Spleen (tissue), 11 donors: ENCODE measurements around the gene PPP1R12B. TPM values are rescaled to one million over a fixed set of nuclear protein-coding genes. Genes with fewer than 3 reads are reported as not detected.
"Not testable (repeated sequence)": the region's sequence is repeated elsewhere in the genome, so short reads cannot be mapped to it uniquely, and the experiment has no call there.

Experiments
- DNase-seq: peaks from one replicate; pipeline ENCODE4 v3.0.0-alpha.2; 2020
- H3K27ac ChIP-seq, 8 donors: fragments of 200-600 bp; sonication (generic) in 7 of 8; 1 replicate in 4 of 8; 2 replicates in 4 of 8; pipeline versions ENCODE4 v1.5.0 to v1.8.0; 2016 to 2021; ENCODE audit warnings: inconsistent platforms in 4 of 8, mild to moderate bottlenecking in 4 of 8, moderate library complexity in 1 of 8
- H3K27me3 ChIP-seq, 7 donors: fragments of 200-600 bp; sonication (generic) in 6 of 7; replicated peaks in 1 of 7; 1 replicate in 4 of 7; 2 replicates in 3 of 7; pipeline versions ENCODE4 v1.5.0 to v1.8.0; 2016 to 2021; ENCODE audit warnings: inconsistent platforms in 3 of 7, mild to moderate bottlenecking in 1 of 7
- H3K36me3 ChIP-seq, 6 donors: fragments of 200-600 bp; sonication (generic) in 5 of 6; 1 replicate in 4 of 6; 2 replicates in 2 of 6; pipeline versions ENCODE4 v1.5.0 to v1.8.0; 2016 to 2021; ENCODE audit warnings: inconsistent platforms in 2 of 6
- H3K4me1 ChIP-seq, 6 donors: fragments of 200-600 bp; sonication (generic) in 5 of 6; 1 replicate in 3 of 6; 2 replicates in 3 of 6; pipeline versions ENCODE4 v1.5.0 to v1.8.0; 2016 to 2021; ENCODE audit warnings: inconsistent platforms in 3 of 6
- H3K4me3 ChIP-seq, 8 donors: fragments of 200-600 bp; sonication (generic) in 7 of 8; 1 replicate in 4 of 8; 2 replicates in 4 of 8; pipeline versions ENCODE4 v1.5.0 to v1.8.0; 2016 to 2021; ENCODE audit warnings: inconsistent platforms in 4 of 8, mild to moderate bottlenecking in 4 of 8, moderate library complexity in 2 of 8
- H3K9me3 ChIP-seq, 8 donors: fragments of 200-600 bp; sonication (generic) in 7 of 8; 1 replicate in 4 of 8; 2 replicates in 4 of 8; pipeline versions ENCODE4 v1.5.0 to v1.8.0; 2016 to 2021; ENCODE audit warnings: inconsistent platforms in 4 of 8
- POLR2A ChIP-seq, 3 donors: fragments of 450-650 bp; IDR thresholded peaks; one replicate each; pipeline ENCODE4 v1.5.1; 2017; ENCODE audit warnings: antibody characterized with exemption in 3 of 3, mild to moderate bottlenecking in 1 of 3
- POLR2AphosphoS5 ChIP-seq, 3 donors: sonication (generic); formaldehyde crosslinking; IDR thresholded peaks; one replicate each; pipeline ENCODE4 v1.5.1; 2017; ENCODE audit warnings: antibody characterized with exemption in 3 of 3
- WGBS, 5 donors: extraction: QIAGEN DNeasy Blood & Tissue Kit in 3 of 5; methylation state at CpG; one replicate each; pipeline versions ENCODE4 v1.1.5 to v1.1.7; 2013 to 2018; 5-methylcytosine and 5-hydroxymethylcytosine counted together
- intact Hi-C: fragments of 100-400 bp; cut with DNase I; formaldehyde crosslinking; loops from one replicate; pipeline ENCODE4 v1.15.0; 2023; ENCODE audit warnings: low total_unique reads
- polyA plus RNA-seq, 3 donors: library from polyadenylated mRNA; stranded (reverse); fragments of 200-250 nt; gene quantifications; one replicate each; pipeline ENCODE4 v1.2.1, GENCODE V29; 2013
- total RNA-seq, 7 donors: library from RNA; depleted of rRNA in 3 of 7; stranded (reverse); fragments of >200 nt in 3 of 7; fragmentation: NEBNext Ultra II Directional in 4 of 7; extraction: Animal tissue kit (Norgen Biotek cat#: 25700) in 4 of 7; gene quantifications; one replicate each; pipeline versions ENCODE4 v1.1.0 to v1.2.1, GENCODE V29; 2016 to 2021
- TF ChIP-seq, protein P1 (sequence below), 11 experiments: fragments of 200-600 bp in 7 of 11; fragments of 450-650 bp in 4 of 11; sonication (generic) in 4 of 11; IDR thresholded peaks in 8 of 11; conservative IDR thresholded peaks in 3 of 11; 1 replicate in 7 of 11; 2 replicates in 4 of 11; pipeline versions ENCODE4 v1.4.0 to v1.8.0; 2016 to 2021; ENCODE audit warnings: antibody characterized with exemption in 11 of 11, inconsistent platforms in 4 of 11, mild to moderate bottlenecking in 1 of 11
- donor health status: healthy with polysubstance abuse.
- donor health status: DM: no; HTN: no; CAD: no; lungs with moderate emphysema.
- donor health status: DM: no; HTN: no; CAD: no.
- donor health status: Bipolar disorder and iron deficiency.
- donor health status: healthy.
- donor health status: DM: no; HTN: no; CAD: no.
- donor health status: DM: yes; HTN: yes; CAD: no.

PPP1R12B gene
- total and polyA plus RNA-seq, 10 donors = 2.4 to 124 (median 73.7) TPM

- intact Hi-C loops, H3K9me3 ChIP-seq, H3K27ac ChIP-seq, DNase-seq, H3K4me3 ChIP-seq: not testable (repeated sequence)
- Histone ChIP-seq H3K27me3 (peaks cover 0 to 12% (median 0%) of the 10 kb centered on the region in 7 donors), H3K4me1 (peaks cover 0 to 32% (median 20%) of the 10 kb centered on the region in 6 donors), H3K36me3 (peaks cover 0 to 50% (median 4%) of the 10 kb centered on the region in 6 donors)
Observed at GRCh38 chr1:202489101-202489500, 140.6 kb downstream of the PPP1R12B start.

- peaks cover 0 to 10% (median 6%) of the 10 kb centered on the region in 6 donors for H3K4me1 ChIP-seq
- H3K9me3 ChIP-seq, H3K27me3 ChIP-seq, DNase-seq, H3K4me3 ChIP-seq, intact Hi-C loops, H3K27ac ChIP-seq: not testable (repeated sequence)
- H3K36me3 ChIP-seq = peaks cover 0 to 87% (median 23%) of the 10 kb centered on the region in 6 donors
- 84 to 96% (median 93%) methylated on average over 3 of the region's 3 CpGs for WGBS, 5 donors
Observed at GRCh38 chr1:202493112-202493511, 144.6 kb downstream of the PPP1R12B start.

DNA sequence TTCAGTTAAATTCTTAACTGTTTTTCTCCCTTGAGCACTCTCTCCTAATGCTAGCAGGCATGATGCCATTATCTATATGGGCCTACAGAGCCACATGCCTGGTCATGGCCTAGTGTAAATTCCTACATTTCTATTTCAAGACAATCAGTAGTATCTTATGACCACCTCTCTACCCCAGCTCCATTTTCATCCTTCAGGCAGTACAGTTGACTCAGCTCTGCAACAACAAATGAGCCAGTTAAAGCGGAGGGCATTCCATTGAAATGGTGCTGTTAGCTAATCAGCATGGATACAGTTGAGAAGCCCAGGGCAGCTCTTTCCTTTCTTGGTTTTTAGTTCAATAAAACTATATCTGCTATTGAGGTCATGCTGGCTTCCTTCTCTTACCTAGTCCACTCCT lies 150.0 kb downstream of the PPP1R12B start:
- Histone ChIP-seq H3K4me3 (no peak overlapping the region), H3K27ac (no peak overlapping the region), H3K9me3 (no peaks in the 10 kb centered on the region), H3K36me3 (peaks cover 0 to 75% (median 21%) of the 10 kb centered on the region in 6 donors), H3K27me3 (no peaks in the 10 kb centered on the region), H3K4me1 (no peaks in the 10 kb centered on the region)
- 93 to 100% (median 97%) methylated on average over 1 of the region's 1 CpG for WGBS, 5 donors
- intact Hi-C loops = no loop called here
- DNase-seq = no peak
- TF ChIP-seq POLR2A (IDR thresholded peaks at IDR 0.05) = no peak
- TF ChIP-seq, protein P1, sequence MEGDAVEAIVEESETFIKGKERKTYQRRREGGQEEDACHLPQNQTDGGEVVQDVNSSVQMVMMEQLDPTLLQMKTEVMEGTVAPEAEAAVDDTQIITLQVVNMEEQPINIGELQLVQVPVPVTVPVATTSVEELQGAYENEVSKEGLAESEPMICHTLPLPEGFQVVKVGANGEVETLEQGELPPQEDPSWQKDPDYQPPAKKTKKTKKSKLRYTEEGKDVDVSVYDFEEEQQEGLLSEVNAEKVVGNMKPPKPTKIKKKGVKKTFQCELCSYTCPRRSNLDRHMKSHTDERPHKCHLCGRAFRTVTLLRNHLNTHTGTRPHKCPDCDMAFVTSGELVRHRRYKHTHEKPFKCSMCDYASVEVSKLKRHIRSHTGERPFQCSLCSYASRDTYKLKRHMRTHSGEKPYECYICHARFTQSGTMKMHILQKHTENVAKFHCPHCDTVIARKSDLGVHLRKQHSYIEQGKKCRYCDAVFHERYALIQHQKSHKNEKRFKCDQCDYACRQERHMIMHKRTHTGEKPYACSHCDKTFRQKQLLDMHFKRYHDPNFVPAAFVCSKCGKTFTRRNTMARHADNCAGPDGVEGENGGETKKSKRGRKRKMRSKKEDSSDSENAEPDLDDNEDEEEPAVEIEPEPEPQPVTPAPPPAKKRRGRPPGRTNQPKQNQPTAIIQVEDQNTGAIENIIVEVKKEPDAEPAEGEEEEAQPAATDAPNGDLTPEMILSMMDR (IDR thresholded peaks at IDR 0.05 in 8 of 11, conservative IDR thresholded peaks at IDR 0.05 in 3 of 11) = no peak
- TF ChIP-seq POLR2AphosphoS5 (IDR thresholded peaks at IDR 0.05) = no peak

DNA sequence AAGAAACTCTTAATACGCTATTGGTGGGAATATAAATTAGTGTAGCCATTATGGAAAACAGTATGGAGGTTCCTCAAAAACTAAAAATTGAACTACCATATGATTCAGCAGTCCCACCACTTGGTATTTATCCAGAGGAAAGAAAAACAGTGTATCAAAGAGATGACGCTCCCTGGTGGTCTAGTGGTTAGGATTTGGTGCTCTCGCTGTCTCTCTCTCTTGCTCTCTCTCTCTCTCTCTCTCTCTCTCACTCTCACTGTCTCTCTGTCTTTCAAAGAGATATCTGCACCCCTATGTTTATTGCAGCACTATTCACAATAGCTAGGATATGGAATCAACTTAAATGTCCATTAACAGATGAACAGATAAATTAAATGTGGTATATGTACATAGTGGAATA lies 151.5 kb downstream of the PPP1R12B start:
- H3K27ac ChIP-seq, DNase-seq, H3K9me3 ChIP-seq, H3K27me3 ChIP-seq, H3K4me1 ChIP-seq, H3K4me3 ChIP-seq: not testable (repeated sequence)
- 83 to 98% (median 94%) methylated on average over 3 of the region's 3 CpGs for WGBS, 5 donors
- intact Hi-C loops = loop anchor here (10.0 kb wide), 1 partner anchor 65 kb away; no protein-coding TSS in a partner anchor
- peaks cover 0 to 75% (median 22%) of the 10 kb centered on the region in 6 donors for H3K36me3 ChIP-seq

- no peak for DNase-seq
- Histone ChIP-seq H3K9me3 (no peaks in the 10 kb centered on the region), H3K27ac (no peak overlapping the region), H3K4me3 (no peak overlapping the region), H3K4me1 (no peaks in the 10 kb centered on the region), H3K36me3 (peaks cover 0 to 74% (median 12%) of the 10 kb centered on the region in 6 donors), H3K27me3 (no peaks in the 10 kb centered on the region)
- WGBS, 5 donors = 62 to 79% (median 67%) methylated on average over 2 of the region's 2 CpGs
- no peak for TF ChIP-seq POLR2AphosphoS5 (IDR thresholded peaks at IDR 0.05)
- TF ChIP-seq, protein P1 (IDR thresholded peaks at IDR 0.05 in 8 of 11, conservative IDR thresholded peaks at IDR 0.05 in 3 of 11) = peak in 10 of 11 experiments; percentile 9 to 59 (median 41)
- intact Hi-C loops = loop anchor here (10.0 kb wide), 1 partner anchor 64 kb away; no protein-coding TSS in a partner anchor
Observed at GRCh38 chr1:202501281-202501680, 152.8 kb downstream of the PPP1R12B start.

- 78 to 94% (median 83%) methylated on average over 4 of the region's 4 CpGs for WGBS, 5 donors
- H3K4me1 ChIP-seq = no peaks in the 10 kb centered on the region
- DNase-seq = no peak
- peaks cover 0 to 57% (median 5%) of the 10 kb centered on the region in 6 donors for H3K36me3 ChIP-seq
- no peak overlapping the region for H3K4me3 ChIP-seq
- TF ChIP-seq POLR2A (IDR thresholded peaks at IDR 0.05) (no peak), POLR2AphosphoS5 (IDR thresholded peaks at IDR 0.05) (no peak)
- TF ChIP-seq, protein P1 (IDR thresholded peaks at IDR 0.05 in 8 of 11, conservative IDR thresholded peaks at IDR 0.05 in 3 of 11) = no peak
- no peaks in the 10 kb centered on the region for H3K9me3 ChIP-seq
- peak overlapping the region in 2 of 8 donors; percentile 37 to 45 for H3K27ac ChIP-seq
- no peaks in the 10 kb centered on the region for H3K27me3 ChIP-seq
- intact Hi-C loops = loop anchor here (10.0 kb wide), 1 partner anchor 59 kb away; no protein-coding TSS in a partner anchor
Observed at GRCh38 chr1:202505356-202505755, 156.9 kb downstream of the PPP1R12B start.

DNA sequence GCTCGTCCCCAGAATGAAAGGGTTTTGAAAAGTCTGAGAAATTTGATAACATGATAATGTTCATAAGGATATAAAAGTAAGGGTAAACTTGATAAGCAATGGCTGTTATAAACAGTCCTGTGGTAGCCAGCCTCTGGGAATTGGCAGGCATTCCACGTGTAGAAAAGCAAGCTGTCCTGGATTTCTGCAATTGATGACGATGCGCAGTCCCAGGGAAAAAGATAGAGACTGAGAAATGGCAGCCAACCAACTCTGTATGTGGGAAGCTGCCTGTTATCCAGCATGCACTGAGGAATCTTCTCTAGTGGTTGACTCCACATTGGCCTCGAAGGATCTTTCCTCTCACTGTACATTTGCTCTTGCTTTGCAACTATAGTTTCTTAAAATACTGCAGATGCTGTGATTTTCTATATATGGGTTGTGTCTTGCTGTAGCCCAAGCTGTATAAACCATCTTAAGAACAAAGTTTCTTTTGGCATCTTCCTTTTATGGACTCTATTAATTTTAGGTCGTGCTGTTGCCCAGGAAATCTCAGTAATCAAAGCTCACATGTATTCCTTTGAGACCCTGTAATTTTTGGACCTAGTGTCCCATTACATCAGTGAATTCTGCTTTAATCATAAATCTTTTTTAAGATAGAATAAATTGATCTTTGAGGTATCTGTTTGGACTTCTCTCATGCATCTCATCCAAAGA lies 157.5 kb downstream of the PPP1R12B start:
- not testable (repeated sequence) for H3K4me3 ChIP-seq, DNase-seq, H3K9me3 ChIP-seq, H3K4me1 ChIP-seq, H3K27me3 ChIP-seq
- H3K27ac ChIP-seq = peak overlapping the region in 3 of 8 donors; percentile 7 to 45 (median 37)
- WGBS, 5 donors = 75 to 86% (median 84%) methylated on average over 6 of the region's 6 CpGs
- peaks cover 0 to 57% (median 5%) of the 10 kb centered on the region in 6 donors for H3K36me3 ChIP-seq
- intact Hi-C loops = loop anchor here (10.0 kb wide), 1 partner anchor 59 kb away; no protein-coding TSS in a partner anchor
